Measurements from ENCODE around the gene CNTD1. TPM values are rescaled to one million over a fixed set of nuclear protein-coding genes. Genes with fewer than 3 reads are reported as not detected.

CNTD1 gene
- total RNA-seq, 1 donor from 2014 or later, result not detected

GRCh38 chr17:42803074-42803883 lies 4.6 kb downstream of the CNTD1 start:
- Mint-ChIP-seq H3K4me3 (ENCODE audit: low read depth) (no peak overlapping the region), H3K9me3 (ENCODE audit: low read depth) (peaks cover 4% of the 10 kb centered on the region)

GRCh38 chr17:42804918-42805367 lies 6.3 kb downstream of the CNTD1 start:
- TF ChIP-seq CTCF (IDR thresholded peaks at IDR 0.05; ENCODE audit: unreplicated experiment), result no peak
- Mint-ChIP-seq H3K36me3 (ENCODE audit: insufficient read depth) (no peaks in the 10 kb centered on the region), H3K27ac (peak overlapping the region; percentile 60), H3K4me3 (ENCODE audit: low read depth) (no peak overlapping the region), H3K9me3 (ENCODE audit: low read depth) (no peaks in the 10 kb centered on the region), H3K27me3 (no peaks in the 10 kb centered on the region), H3K4me1 (ENCODE audit: low read depth) (peaks cover 18% of the 10 kb centered on the region)
- DNase-seq (ENCODE audit: low spot score, unreplicated experiment), result no peak

More at GRCh38 chr17:42803074-42803883, 4.6 kb downstream of the CNTD1 start:
- H3K4me1 Mint-ChIP-seq (ENCODE audit: low read depth), result peaks cover 22% of the 10 kb centered on the region
- H3K27me3 Mint-ChIP-seq, result no peaks in the 10 kb centered on the region
- H3K36me3 Mint-ChIP-seq (ENCODE audit: insufficient read depth), result peaks cover 2% of the 10 kb centered on the region
- DNase-seq (ENCODE audit: low spot score, unreplicated experiment), result no peak
- peak overlapping the region; percentile 57 for H3K27ac Mint-ChIP-seq
- no peak for TF ChIP-seq CTCF (IDR thresholded peaks at IDR 0.05; ENCODE audit: unreplicated experiment)

- no peak for TF ChIP-seq CTCF (IDR thresholded peaks at IDR 0.05; ENCODE audit: unreplicated experiment)
- Mint-ChIP-seq H3K27ac (no peak overlapping the region), H3K9me3 (ENCODE audit: low read depth) (no peaks in the 10 kb centered on the region), H3K4me1 (ENCODE audit: low read depth) (peaks cover 18% of the 10 kb centered on the region), H3K36me3 (ENCODE audit: insufficient read depth) (peaks cover 5% of the 10 kb centered on the region), H3K27me3 (no peaks in the 10 kb centered on the region), H3K4me3 (ENCODE audit: low read depth) (no peak overlapping the region)
- no peak for DNase-seq (ENCODE audit: low spot score, unreplicated experiment)
Observed at GRCh38 chr17:42806249-42806648, 7.6 kb downstream of the CNTD1 start.

DNA sequence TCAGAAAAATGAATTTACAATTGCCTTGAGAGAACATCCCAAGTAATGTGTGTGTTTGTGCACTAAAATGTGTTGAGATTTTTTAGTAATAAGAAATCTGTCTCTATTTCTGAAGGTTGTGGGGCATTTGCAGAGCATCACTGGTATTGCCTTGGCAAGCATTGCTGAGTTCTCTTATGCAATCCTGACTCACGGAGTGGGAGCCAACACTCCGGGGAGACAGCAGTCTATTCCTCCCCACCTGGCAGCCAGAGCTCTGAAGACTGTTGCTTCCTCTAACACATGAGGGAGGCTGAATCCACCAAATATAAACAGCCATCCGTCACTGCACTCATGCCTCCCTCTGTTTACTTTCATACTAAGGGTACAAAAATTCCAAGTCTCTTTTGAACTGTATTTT lies 10.6 kb downstream of the CNTD1 start:
- H3K4me3 Mint-ChIP-seq (ENCODE audit: low read depth), result no peak overlapping the region
- H3K27ac Mint-ChIP-seq, result no peak overlapping the region
- H3K36me3 Mint-ChIP-seq (ENCODE audit: insufficient read depth), result peaks cover 13% of the 10 kb centered on the region
- H3K4me1 Mint-ChIP-seq (ENCODE audit: low read depth), result peaks cover 8% of the 10 kb centered on the region
- no peaks in the 10 kb centered on the region for H3K27me3 Mint-ChIP-seq
- DNase-seq (ENCODE audit: low spot score, unreplicated experiment), result no peak
- H3K9me3 Mint-ChIP-seq (ENCODE audit: low read depth), result no peaks in the 10 kb centered on the region
- no peak for TF ChIP-seq CTCF (IDR thresholded peaks at IDR 0.05; ENCODE audit: unreplicated experiment)

DNA sequence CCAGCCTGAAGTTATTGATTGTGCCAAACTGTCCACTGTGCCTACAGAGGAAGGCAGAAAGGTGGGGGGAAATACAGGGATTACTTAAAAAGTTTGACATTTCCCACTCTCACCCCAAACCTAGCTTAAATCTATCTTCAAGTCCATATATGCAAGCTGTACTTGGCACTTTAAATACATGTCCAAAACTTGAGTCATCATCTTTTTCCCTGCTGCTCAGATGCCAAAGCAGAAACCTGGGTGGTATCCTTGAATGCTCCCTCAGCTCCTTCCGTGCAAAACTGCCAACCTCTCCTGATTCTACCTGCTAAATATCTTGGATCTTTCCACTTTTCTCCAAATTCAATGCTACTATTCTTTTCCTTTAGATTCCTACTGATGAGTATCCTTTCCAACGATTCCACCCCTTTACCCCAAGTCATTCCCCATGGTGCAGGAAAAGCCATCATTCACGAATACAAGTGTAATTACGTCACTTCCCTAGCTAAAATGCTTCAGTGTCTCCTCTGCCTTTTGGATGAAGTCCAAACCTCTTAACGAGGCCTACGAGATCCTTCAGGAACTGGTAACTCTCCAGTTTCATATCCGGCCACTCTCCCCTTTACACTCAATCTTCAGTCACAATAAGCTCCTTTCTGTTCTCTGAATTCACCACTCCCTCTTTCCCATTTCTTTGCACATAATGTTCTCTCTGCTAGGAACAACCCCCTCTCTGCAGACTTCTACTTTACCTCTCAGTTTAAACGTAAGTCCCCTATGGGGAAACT lies 16.2 kb downstream of the CNTD1 start:
- H3K27ac Mint-ChIP-seq, result no peak overlapping the region
- no peaks in the 10 kb centered on the region for H3K27me3 Mint-ChIP-seq
- no peak overlapping the region for H3K4me3 Mint-ChIP-seq (ENCODE audit: low read depth)
- no peaks in the 10 kb centered on the region for H3K9me3 Mint-ChIP-seq (ENCODE audit: low read depth)
- DNase-seq (ENCODE audit: low spot score, unreplicated experiment), result no peak
- peaks cover 21% of the 10 kb centered on the region for H3K36me3 Mint-ChIP-seq (ENCODE audit: insufficient read depth)
- no peaks in the 10 kb centered on the region for H3K4me1 Mint-ChIP-seq (ENCODE audit: low read depth)
- no peak for TF ChIP-seq CTCF (IDR thresholded peaks at IDR 0.05; ENCODE audit: unreplicated experiment)

Measured in progenitor cell of endocrine pancreas (in vitro differentiated cells).